Kidney epithelial cell (primary cell): Measurements from ENCODE around the gene TAT. TPM values are rescaled to one million over a fixed set of nuclear protein-coding genes. Genes with fewer than 3 reads are reported as not detected.

Source experiments
- DNase-seq: peaks from one replicate; pipeline ENCODE4 v3.0.0-alpha.2; 2010; ENCODE audit warnings: low read depth
- H3K27me3 ChIP-seq: 2 replicates; pipeline ENCODE4 v1.6.0; 2011; ENCODE audit warnings: low read length; ENCODE audit not compliant: control insufficient read depth, insufficient read depth
- H3K36me3 ChIP-seq: 2 replicates; pipeline ENCODE4 v1.5.1; 2011; ENCODE audit warnings: low read length; ENCODE audit not compliant: control insufficient read depth, insufficient read depth
- H3K4me3 ChIP-seq: 2 replicates; pipeline ENCODE4 v1.5.1; 2011; ENCODE audit warnings: low read depth, mild to moderate bottlenecking, control low read depth, low read length
- total RNA-seq: library from RNA; depleted of rRNA; stranded (reverse); fragments of >200 nt; gene quantifications from 2 replicates; pipeline ENCODE4 v1.2.3, GENCODE V29; 2015
- TF ChIP-seq, protein P1 (sequence below): IDR thresholded peaks from 2 replicates; pipeline ENCODE4 v1.5.1; 2011; ENCODE audit warnings: mild to moderate bottlenecking, moderate library complexity, low read length, control low read depth, inconsistent platforms; ENCODE audit not compliant: insufficient read depth, poor library complexity, severe bottlenecking

TAT gene
- total RNA-seq, 1 donor from 2014 or later: not detected

- TF ChIP-seq, protein P1, sequence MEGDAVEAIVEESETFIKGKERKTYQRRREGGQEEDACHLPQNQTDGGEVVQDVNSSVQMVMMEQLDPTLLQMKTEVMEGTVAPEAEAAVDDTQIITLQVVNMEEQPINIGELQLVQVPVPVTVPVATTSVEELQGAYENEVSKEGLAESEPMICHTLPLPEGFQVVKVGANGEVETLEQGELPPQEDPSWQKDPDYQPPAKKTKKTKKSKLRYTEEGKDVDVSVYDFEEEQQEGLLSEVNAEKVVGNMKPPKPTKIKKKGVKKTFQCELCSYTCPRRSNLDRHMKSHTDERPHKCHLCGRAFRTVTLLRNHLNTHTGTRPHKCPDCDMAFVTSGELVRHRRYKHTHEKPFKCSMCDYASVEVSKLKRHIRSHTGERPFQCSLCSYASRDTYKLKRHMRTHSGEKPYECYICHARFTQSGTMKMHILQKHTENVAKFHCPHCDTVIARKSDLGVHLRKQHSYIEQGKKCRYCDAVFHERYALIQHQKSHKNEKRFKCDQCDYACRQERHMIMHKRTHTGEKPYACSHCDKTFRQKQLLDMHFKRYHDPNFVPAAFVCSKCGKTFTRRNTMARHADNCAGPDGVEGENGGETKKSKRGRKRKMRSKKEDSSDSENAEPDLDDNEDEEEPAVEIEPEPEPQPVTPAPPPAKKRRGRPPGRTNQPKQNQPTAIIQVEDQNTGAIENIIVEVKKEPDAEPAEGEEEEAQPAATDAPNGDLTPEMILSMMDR: no peak
- Histone ChIP-seq H3K27me3 (no peaks in the 10 kb centered on the region), H3K36me3 (no peaks in the 10 kb centered on the region), H3K4me3 (no peak overlapping the region)
- DNase-seq: no peak
These were observed 21.5 kb downstream of the TAT start for GRCh38 chr16:71555230-71555891.

DNA sequence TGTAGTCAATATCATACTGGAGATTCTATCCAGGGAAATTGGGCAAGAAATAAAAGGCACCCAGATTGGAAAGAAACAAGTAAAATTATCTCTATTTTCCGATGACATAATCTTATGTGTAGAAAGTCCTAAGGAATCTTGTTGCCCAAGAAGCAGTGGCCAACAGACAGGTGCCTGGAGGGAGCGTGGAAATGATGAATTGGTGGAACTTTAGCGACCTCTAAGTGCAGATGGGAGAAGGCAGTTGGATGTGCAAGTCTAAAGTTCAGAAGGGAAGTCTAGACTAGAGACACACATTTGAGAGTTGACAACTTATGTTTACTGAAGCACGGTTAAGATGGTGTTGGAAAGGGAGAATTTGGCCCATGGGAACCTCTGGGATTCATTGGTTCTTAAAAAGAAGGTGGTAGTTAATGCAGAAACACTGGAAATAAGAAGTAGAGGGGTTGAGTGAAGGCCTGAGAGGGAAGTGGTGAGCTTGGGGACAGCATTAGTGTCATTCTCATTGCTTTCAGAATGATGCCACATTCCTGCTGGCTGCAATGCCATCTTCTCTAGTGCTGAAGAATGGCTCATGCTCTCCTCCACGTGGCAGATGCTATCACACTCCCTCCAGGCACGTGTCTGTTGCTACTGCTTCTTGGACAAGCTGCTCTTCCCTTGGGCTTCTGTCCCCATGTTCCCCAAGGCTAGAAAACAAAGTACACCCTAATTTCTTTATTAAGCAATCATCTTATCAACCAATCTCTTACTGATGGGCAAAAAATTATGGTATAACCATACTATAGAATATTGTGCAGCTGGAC is 24.0 kb downstream of the TAT start:
- no peak for DNase-seq
- H3K27me3 ChIP-seq: no peaks in the 10 kb centered on the region
- no peak overlapping the region for H3K4me3 ChIP-seq
- TF ChIP-seq, protein P1: no peak
- no peaks in the 10 kb centered on the region for H3K36me3 ChIP-seq

DNA sequence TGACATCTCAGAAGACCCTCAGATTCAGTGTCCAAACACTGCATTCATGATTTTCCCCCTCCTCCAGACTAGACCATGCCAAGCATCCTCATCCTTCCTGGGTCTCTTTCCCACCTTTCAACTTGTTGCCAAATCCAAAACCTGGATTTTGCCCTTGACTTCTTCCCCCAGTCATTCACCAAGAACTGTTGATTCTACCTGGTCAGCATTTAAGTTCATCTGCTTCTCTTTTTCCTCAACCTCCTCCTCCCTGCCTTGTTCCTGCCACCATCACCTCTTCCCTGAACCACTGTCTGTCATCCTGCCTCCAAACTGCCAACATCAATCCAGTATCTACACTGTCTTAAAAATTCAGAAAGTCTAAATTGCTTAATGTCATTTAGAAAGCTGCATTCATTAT is 29.7 kb downstream of the TAT start:
- TF ChIP-seq, protein P1: no peak
- no peaks in the 10 kb centered on the region for H3K27me3 ChIP-seq
- no peak for DNase-seq
- no peaks in the 10 kb centered on the region for H3K36me3 ChIP-seq
- no peak overlapping the region for H3K4me3 ChIP-seq

DNA sequence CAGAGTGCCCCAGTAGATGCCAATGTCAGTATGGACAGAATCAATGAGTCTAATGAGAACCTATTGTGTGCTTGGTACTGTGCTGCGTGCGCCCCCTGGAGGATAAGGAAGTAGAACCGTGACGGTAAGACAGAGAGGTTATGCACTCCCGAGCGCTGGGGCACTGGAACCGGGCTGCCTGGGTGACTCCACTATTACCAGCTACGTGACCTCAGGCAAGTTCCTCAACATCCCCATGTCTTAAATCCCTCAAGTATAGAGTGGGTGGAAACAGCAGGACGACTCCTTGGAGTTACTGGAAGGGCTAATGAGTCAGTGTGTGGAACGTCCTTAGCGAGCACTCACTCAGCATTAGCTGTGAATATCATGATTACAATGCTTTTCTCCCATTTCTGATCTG is 34.5 kb downstream of the TAT start:
- Histone ChIP-seq H3K4me3 (no peak overlapping the region), H3K36me3 (no peaks in the 10 kb centered on the region), H3K27me3 (no peaks in the 10 kb centered on the region)
- TF ChIP-seq, protein P1: peak; percentile 53
- DNase-seq: no peak

DNA sequence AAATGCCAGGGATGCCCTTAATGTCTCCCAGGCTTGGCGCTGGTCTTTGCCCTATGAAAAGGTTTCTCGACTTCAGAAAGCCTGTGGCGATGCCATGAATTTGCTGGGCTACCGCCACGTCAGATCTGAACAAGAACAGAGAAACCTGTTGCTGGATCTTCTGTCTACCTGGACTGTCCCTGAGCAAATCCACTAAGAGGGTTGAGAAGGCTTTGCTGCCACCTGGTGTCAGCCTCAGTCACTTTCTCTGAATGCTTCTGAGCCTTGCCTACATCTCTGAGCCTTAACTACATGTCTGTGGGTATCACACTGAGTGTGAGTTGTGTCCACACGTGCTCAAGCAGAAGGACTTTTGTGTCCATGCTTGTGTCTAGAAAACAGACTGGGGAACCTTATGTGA is 39.2 kb downstream of the TAT start:
- DNase-seq: no peak
- Histone ChIP-seq H3K4me3 (no peak overlapping the region), H3K27me3 (no peaks in the 10 kb centered on the region), H3K36me3 (no peaks in the 10 kb centered on the region)
- TF ChIP-seq, protein P1: peak; percentile 63
